Measurements from ENCODE around the gene DCHS2.

- TF ChIP-seq CTCF (IDR thresholded peaks at IDR 0.05) (no peak), EP300 (IDR thresholded peaks at IDR 0.05) (no peak), POLR2A (IDR thresholded peaks at IDR 0.05) (no peak)
Observed at GRCh38 chr4:154425514-154425913, 66.1 kb downstream of the DCHS2 start.

Measured in tibial nerve (tissue), 4 donors.